ENCODE results near the gene SORBS1. TPM values are rescaled to one million over a fixed set of nuclear protein-coding genes. Genes with fewer than 3 reads are reported as not detected.

The SORBS1 gene
- total and polyA plus RNA-seq, 2 donors (not counting 3 experiments of a cell fraction or from before 2014, with no cell fraction given) = 2.0 to 7.9 TPM

GRCh38 chr10:95275726-95276366, 285.3 kb downstream of the SORBS1 start:
- no peaks in the 10 kb centered on the region for H3K36me3 ChIP-seq (ENCODE audit: control insufficient read depth in 2 of 2, extremely low read depth in 1 of 2, insufficient read depth in 2 of 2, low read length in 2 of 2)
- ChIA-PET POLR2A (no interaction called here), CTCF (interaction anchor here (1.2 to 3.1 kb wide), 3 partner anchors 12 to 78 kb away, joined by 4 to 13 read pairs (median 6); no protein-coding TSS in a partner anchor)
- no peaks in the 10 kb centered on the region for H3K9me1 ChIP-seq (replicated peaks; ENCODE audit: control insufficient read depth, extremely low read depth, insufficient read depth, low read length)
- no peak overlapping the region for H2AFZ ChIP-seq (ENCODE audit: low read depth, low read length)
- BruUV-seq (replicated peaks) = no TSS peak
- no peaks in the 10 kb centered on the region for H3K27me3 ChIP-seq (ENCODE audit: control insufficient read depth in 2 of 2, insufficient read depth in 2 of 2, low read length in 2 of 2)
- H3K9ac ChIP-seq (replicated peaks; ENCODE audit: extremely low read depth, insufficient read depth, low read length) = no peak overlapping the region
- H3K4me1 ChIP-seq (ENCODE audit: control insufficient read depth, extremely low read depth, insufficient read depth, low read length) = peaks cover 20% of the 10 kb centered on the region
- H3K79me2 ChIP-seq (ENCODE audit: control insufficient read depth, insufficient read depth, low read length) = peaks cover 55% of the 10 kb centered on the region
- H4K20me1 ChIP-seq (replicated peaks; ENCODE audit: control insufficient read depth, extremely low read depth, insufficient read depth, low read length) = no peaks in the 10 kb centered on the region
- no peak overlapping the region for H3K4me2 ChIP-seq (ENCODE audit: insufficient read depth, low read length)
- H3K4me3 ChIP-seq (replicated peaks in 1 of 3; ENCODE audit: insufficient read depth in 1 of 3, low read depth in 1 of 3, low read length in 3 of 3) = no peak overlapping the region
- no peak overlapping the region for H3K27ac ChIP-seq (ENCODE audit: insufficient read depth, low read depth, low read length)
- FAIRE-seq (no peak), DNase-seq (ENCODE audit: low read depth, low spot score) (peak; percentile 50)
- H3K9me3 ChIP-seq (replicated peaks; ENCODE audit: control insufficient read depth, insufficient read depth, low read length) = no peaks in the 10 kb centered on the region
- dilution Hi-C loops (cut with MboI; ENCODE audit: extremely low pct_ligation_motif_present, low sequenced_read_pairs) = no loop called here
- TF ChIP-seq POLR2AphosphoS5 (IDR thresholded peaks at IDR 0.05; ENCODE audit: insufficient read depth, low read depth, low read length) = no peak
- TF ChIP-seq EZH2 (IDR thresholded peaks at IDR 0.05; ENCODE audit: borderline replicate concordance, low read depth, low read length, severe bottlenecking) = no peak
- no peak for TF ChIP-seq FOS (IDR thresholded peaks at IDR 0.05; ENCODE audit: borderline replicate concordance, insufficient read depth, low read length)
- intact Hi-C loops (cut with micrococcal nuclease) = no loop called here

GRCh38 chr10:95273393-95274312, 287.5 kb downstream of the SORBS1 start:
- H3K4me1 ChIP-seq (ENCODE audit: control insufficient read depth, extremely low read depth, insufficient read depth, low read length) = peaks cover 22% of the 10 kb centered on the region
- peak; percentile 96 for FAIRE-seq
- DNase-seq (ENCODE audit: low read depth, low spot score) = peak; percentile 89
- H3K4me2 ChIP-seq (ENCODE audit: insufficient read depth, low read length) = peak overlapping the region; percentile 78
- no TSS peak for BruUV-seq (replicated peaks)
- peak overlapping the region; percentile 23 for H2AFZ ChIP-seq (ENCODE audit: low read depth, low read length)
- H3K27me3 ChIP-seq (ENCODE audit: control insufficient read depth in 2 of 2, insufficient read depth in 2 of 2, low read length in 2 of 2) = no peaks in the 10 kb centered on the region
- H3K9me3 ChIP-seq (replicated peaks; ENCODE audit: control insufficient read depth, insufficient read depth, low read length) = no peaks in the 10 kb centered on the region
- TF ChIP-seq POLR2A (IDR thresholded peaks at IDR 0.05; ENCODE audit: low read depth, low read length) = no peak
- peak; percentile 43 for TF ChIP-seq JUN (IDR thresholded peaks at IDR 0.05; ENCODE audit: borderline replicate concordance, insufficient read depth, insufficient read length, low read depth)
- peak; percentile 82 for TF ChIP-seq FOS (IDR thresholded peaks at IDR 0.05; ENCODE audit: borderline replicate concordance, insufficient read depth, low read length)
- TF ChIP-seq GATA2 (IDR thresholded peaks at IDR 0.05; ENCODE audit: insufficient read depth, insufficient read length, low read depth, low read length) = no peak
- TF ChIP-seq MAX (IDR thresholded peaks at IDR 0.05; ENCODE audit: insufficient read depth, insufficient read length) = no peak
- TF ChIP-seq EZH2 (IDR thresholded peaks at IDR 0.05; ENCODE audit: borderline replicate concordance, low read depth, low read length, severe bottlenecking) = no peak
- peak; percentile 38 for TF ChIP-seq POLR2AphosphoS5 (IDR thresholded peaks at IDR 0.05; ENCODE audit: insufficient read depth, low read depth, low read length)
- no peak for TF ChIP-seq MYC (IDR thresholded peaks at IDR 0.05; ENCODE audit: low read depth, low read length)
- TF ChIP-seq CTCF (IDR thresholded peaks at IDR 0.05; ENCODE audit: extremely low read depth in 1 of 2, insufficient read depth in 1 of 2, low read depth in 1 of 2, low read length in 2 of 2) = no peak
- H3K4me3 ChIP-seq (replicated peaks in 1 of 3; ENCODE audit: insufficient read depth in 1 of 3, low read depth in 1 of 3, low read length in 3 of 3) = peak overlapping the region in 1 of 3 experiments; percentile 23
- peaks cover 44% of the 10 kb centered on the region for H3K79me2 ChIP-seq (ENCODE audit: control insufficient read depth, insufficient read depth, low read length)
- POLR2A ChIA-PET = interaction anchor here (1.2 kb wide), 1 partner anchor 10 kb away, joined by 3 read pairs; no protein-coding TSS in a partner anchor
- H3K27ac ChIP-seq (ENCODE audit: insufficient read depth, low read depth, low read length) = peak overlapping the region; percentile 76
- intact Hi-C loops (cut with micrococcal nuclease) (loop anchor here (1.0 to 2.0 kb wide), 2 partner anchors 15 to 90 kb away; no protein-coding TSS in a partner anchor), dilution Hi-C loops (cut with MboI; ENCODE audit: extremely low pct_ligation_motif_present, low sequenced_read_pairs) (no loop called here)
- no peaks in the 10 kb centered on the region for H3K36me3 ChIP-seq (ENCODE audit: control insufficient read depth in 2 of 2, extremely low read depth in 1 of 2, insufficient read depth in 2 of 2, low read length in 2 of 2)
- H4K20me1 ChIP-seq (replicated peaks; ENCODE audit: control insufficient read depth, extremely low read depth, insufficient read depth, low read length) = no peaks in the 10 kb centered on the region
- CTCF ChIA-PET = interaction anchor here (0.7 to 3.1 kb wide), 7 partner anchors 9 to 91 kb away, joined by 3 to 13 read pairs (median 3); no protein-coding TSS in a partner anchor
- H3K9me1 ChIP-seq (replicated peaks; ENCODE audit: control insufficient read depth, extremely low read depth, insufficient read depth, low read length) = no peaks in the 10 kb centered on the region
- peak overlapping the region; percentile 44 for H3K9ac ChIP-seq (replicated peaks; ENCODE audit: extremely low read depth, insufficient read depth, low read length)

Measured in endothelial cell of umbilical vein (primary cell).